GM18858 (cell line): Measurements from ENCODE around the gene RTP3.

ENCODE experiments used
- ATAC-seq: cut with Tn5 transposase; IDR thresholded peaks from one replicate; pipeline ENCODE4 v1.9.1; 2021; ENCODE audit not compliant: unreplicated experiment

RTP3 gene

DNA sequence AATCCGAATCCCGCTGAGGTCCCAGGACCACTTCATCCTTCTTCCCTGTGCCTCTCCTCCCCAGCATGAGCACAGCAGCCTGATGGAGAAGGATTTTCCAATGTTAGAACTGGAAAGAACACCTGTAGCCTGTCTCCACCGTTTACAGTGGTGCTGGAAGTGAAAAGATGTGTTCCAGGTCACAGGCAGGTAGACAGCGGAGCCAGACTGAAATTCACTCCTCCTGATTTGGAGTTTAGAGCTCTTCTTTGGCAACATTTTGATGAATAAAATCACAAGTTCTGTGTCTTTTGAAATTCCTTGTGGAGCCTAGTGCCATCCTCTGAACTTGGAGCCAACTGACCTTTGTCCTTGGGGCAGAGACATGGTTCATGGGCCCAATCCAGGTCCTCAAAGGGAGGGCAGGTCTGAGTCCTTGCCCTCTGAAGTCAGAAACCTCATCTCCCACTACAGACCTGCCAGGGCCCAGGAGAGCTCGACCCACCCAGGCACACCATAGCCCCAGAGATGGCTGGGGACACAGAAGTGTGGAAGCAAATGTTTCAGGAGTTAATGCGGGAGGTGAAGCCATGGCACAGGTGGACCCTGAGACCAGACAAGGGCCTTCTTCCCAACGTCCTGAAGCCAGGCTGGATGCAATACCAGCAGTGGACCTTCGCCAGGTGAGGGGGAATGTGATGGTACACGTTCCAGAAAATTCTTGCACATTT, at the start of gene RTP3:
Gene RTP3 (plus strand): TSS at position 421 of the 710 bp plus-strand sequence. CDS start 87 bp downstream, at position 508.
- no peak for ATAC-seq

DNA sequence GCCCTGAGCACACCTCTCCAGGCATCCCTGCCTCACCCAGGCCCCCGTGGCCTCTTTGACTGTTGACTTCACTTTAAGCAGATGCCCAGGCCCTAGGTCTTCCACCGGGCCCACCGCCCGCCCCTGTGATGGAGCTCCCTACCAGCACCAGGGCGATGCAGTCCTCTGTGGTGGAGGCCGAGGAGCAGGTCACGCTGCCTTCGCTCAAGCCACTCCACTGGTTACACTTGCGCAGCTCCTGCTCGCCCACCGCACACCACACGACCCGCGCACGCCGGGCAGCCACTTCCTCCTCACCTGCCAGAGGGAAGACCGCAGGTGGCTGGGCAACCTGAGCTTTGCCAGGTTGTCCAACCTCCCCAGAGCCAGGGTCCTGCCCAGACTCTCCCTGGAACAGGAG, 49.1 kb upstream of the RTP3 start:
- ATAC-seq = no peak

DNA sequence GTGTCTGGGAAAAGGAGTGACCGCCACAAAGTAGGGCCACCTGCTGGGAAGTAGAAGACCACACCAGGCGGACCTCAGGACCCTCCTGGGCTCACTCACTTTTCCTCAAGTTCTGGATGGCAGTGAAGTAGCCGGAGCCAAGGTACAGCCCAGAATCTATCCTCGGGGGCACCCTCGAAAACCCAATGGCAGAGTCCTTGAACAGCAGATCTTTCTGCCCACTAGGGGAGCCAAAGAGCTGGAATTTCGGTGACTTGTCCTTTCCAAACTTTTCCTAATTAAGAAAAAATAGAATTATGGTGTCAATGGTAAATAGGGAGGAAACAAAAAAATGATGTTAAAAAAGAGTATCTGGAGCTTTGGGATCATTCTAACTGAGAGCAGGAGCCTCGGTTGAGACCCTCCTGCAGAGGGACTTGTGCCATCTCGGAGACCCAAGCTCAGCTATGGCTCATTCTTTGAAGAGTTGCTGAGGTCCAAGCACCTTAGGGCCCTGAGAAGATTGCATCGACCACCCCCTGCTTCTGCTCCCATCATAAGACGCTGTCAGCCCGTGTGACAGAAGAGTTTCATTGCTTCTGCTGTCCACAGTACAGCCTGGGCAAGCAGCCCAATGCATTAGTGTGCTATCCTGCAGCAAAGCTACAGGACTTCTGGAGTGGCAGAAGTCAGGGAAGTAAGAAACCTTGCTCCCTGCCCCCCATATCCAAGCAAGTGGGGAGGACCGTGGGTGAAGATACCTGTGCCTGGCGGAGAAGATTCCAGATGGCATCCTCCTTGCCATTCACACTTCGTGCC, 47.8 kb upstream of the RTP3 start:
- no peak for ATAC-seq

DNA sequence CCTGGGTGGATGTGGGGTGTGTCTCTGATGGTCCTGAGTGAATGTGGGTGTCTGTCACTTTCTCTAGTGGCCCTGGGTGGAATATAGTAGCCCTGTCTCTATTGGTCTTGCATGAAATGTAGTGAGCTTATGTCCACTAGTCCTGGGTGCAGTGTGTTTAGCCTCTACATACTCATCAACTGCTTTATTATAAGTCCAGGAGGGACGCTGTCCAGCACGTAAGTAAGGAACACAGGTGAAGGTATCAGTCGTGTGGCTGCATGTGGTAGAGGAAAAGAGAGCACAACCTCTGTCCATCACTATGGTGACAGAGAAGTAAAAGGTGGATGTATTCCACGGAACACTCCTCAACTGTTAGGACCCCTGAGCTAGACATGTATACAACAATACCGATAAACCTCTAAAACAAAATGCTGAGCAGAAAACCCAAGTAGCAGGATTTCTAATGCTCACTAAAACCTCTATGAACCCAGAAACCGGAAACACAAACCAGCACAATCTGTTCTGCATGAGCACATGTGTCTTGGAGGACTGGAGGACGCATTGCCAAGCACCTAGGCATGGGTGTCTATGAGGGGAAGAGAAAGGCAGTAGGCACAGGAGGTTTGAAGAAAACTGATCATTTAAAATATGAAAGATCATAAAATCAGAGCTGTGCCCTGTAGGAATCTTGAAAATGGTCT, 44.1 kb upstream of the RTP3 start:
- ATAC-seq = no peak

DNA sequence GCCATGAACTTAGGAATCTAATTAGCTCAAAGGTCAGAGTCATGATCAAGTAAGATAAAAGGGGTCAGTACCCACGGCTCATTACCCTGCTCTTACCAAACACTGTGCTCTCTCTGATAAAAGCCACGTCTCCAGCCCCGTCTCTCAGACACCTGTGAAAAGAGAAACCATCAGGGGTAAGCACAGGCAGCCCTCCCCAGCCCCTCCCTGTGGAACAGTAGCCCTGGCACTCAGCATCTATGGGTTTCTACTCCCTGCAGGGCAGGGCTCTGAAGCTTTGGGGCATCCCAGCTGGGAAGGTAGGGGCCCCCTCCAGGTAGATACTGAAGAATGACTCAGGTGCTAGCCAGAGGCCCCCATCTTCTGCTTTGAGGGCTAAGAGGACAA, 43.6 kb upstream of the RTP3 start:
- no peak for ATAC-seq

DNA sequence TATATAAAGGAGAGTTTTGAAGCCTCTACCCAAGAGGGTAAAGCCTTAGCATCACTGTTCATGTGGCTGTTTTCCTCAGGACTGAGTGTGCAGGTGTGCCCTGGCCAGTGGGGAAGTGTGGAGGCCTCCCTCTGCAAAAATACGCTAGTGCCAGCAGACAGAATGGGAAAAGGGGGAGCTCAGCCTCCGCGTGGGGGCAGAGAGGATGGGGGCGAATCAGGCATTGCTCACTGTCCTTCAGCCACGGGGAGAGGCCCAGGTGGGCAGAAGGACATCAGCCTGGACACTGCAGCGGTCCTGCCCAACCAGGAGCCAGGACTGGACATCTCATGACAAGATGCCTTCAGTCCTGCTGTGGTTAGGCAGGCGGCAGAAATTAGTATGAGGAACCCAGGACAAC, 43.2 kb upstream of the RTP3 start:
- ATAC-seq = no peak

DNA sequence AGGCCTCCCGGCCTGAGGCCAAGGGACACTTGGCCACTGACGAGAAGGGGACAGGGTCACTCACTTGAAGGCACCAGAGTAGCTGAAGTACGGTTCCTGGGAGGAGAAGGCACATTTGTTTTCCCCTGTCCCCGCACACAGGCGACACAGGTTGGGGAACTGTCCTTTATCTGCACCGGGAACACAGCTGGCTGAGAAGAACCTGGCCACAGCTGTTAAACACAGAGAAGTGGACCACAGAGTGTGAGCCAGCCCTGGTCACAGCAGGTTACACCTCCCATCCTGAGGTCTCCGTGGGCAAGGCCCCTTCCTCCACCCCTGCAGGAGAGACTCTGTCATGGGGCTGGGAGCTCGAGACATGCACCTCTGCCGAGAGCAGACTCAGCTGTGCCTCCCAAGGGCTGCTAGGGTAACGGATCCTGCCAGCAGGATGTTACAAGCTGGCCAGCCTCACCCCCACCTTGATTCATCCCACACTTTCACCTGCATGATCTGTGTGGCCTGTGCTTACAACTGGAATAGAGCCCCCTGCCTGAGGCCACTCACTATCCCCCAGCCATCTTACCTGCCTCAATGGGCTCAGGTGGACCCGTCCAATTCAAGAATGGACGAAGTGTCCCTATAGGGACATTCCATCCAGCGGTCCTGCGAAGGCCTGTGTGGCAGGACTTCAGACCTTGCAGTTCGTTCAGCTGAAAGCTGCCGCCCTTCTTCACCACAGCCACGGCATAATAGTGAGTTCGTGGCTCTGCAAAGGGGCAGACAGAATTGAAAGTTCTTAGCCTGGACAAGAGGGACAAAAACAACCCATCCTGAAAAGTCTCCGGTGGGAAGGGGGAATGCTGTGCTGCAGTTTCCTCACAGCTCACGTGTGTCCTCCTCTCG, 42.3 kb upstream of the RTP3 start:
- no peak for ATAC-seq

DNA sequence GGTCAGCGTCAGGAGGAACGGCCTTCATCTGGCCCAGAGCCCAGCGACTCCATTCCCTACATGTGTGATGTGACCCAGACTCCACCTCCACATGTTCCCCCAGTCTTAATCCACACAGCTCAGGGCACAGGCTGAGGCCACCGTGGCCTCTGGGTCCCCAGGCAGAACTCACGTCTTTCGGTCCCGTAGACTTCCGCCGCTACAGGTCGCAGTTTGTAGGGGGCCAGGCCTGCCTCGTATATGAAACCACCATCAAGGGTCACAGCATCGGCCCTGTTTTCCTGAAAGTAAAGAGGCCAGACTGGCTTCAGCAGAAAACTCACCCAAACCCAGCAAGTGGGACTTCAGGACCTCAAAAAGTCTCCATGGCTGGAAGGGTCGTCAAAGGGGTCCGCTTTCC, 41.7 kb upstream of the RTP3 start:
- ATAC-seq = no peak

DNA sequence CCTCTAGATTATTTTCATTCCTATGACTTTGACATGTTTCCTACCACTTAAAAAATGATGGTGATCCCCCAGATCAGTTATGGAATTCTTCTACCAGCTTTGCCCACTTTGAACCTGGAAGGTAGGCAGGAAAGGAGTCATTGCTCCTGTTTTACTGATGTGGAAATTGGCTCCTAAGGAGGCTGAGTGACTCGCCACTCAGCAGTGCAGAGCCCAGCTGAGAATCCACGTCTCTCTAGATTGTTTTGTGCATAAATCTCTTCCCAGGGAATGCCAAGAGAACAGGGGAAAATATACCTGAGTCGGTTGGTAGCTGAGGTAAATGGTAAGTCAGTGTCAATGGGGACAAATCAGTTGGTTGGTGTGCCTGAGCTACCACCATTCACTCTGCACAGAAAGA, 37.7 kb upstream of the RTP3 start:
- no peak for ATAC-seq

DNA sequence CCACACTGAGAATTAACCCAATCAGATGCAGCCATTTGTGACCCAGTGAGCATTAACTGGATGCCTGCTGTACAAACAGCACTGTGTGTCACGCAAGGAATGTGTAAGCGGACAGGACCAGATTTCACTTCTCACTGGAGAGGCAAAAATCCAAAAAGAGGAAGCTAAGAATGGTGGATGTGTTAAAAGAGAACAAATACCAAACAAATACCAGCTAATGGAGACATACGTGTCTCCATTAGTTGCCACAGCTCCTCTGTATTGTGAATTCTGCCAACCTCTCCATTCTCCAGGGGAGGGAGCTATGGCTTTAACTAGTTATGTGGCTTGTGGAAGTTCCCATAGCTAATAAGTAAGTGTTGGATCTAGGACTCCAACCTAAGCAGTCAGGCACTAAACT, 35.7 kb upstream of the RTP3 start:
- ATAC-seq = no peak

DNA sequence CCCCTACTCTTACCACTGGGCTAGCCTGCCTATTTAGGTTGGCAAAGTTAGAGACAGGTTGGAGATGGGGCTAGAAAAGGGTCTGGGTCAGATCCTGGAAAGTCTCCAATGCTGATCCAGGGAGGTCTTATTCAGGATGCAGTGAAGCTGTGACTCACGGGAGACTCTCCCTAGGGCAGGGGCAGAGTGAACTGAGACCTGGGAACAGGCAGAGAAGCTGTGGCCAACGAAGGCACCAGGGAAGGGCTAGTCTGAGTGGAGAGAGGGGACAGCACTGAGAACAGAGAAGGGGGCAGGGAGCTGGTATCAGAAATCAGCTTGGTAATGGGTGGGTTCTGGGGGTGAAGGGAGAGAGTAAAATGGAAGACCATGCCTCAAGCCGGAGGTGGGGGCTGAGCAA, 35.3 kb upstream of the RTP3 start:
- ATAC-seq = no peak

DNA sequence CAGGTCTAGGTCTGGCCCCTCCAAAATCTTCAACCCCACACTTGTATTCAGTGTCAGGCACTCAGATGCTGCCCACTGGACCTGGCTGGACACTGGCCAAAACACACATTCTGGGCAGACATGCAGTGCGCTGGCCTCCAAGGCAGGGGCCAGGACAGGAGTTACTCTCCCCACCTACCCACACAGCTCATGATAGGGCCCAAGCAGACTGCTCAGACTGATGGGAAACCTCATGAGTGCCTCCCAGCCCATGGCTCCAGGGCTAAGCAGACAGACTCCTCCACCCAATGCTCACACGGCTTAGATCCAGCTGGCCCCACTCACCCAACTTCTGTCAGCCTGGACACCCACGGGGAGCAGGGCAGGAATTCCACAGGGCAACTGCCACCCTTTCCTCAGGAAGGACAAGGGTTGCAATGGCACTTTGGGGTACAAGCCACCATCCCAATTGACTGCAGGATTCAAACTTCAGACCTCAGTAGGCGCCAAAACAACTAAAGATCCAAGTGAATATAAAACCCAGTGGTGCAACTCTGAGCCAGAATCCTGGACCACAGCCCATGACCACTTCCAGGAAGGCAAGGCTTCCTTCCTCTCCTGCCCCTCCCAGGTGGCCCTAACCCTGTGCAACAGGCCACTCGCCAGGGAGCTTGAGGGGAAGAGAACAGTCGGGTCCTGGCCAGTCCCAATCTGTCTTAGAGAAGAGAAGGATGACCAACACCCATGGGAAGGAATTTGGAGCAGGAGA, 34.5 kb upstream of the RTP3 start:
- ATAC-seq = no peak

DNA sequence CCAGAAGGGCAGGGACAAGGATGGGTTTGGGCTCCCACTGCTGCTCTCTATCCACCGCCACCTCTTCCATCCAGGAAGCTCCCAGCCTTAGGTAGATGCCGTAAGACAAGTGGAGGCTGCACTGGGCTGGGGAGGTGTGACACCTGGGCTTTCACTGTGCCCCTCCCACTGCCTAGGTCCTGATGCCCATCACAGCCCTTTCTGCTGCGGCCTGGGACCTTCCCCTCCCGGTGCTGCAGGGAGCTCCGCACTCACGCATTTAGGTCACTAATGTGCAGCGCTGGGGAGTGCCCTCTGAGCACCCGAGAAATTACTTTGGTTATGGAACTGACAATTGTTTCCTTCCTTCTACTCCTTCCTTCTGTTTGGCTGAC, 33.9 kb upstream of the RTP3 start:
- no peak for ATAC-seq

DNA sequence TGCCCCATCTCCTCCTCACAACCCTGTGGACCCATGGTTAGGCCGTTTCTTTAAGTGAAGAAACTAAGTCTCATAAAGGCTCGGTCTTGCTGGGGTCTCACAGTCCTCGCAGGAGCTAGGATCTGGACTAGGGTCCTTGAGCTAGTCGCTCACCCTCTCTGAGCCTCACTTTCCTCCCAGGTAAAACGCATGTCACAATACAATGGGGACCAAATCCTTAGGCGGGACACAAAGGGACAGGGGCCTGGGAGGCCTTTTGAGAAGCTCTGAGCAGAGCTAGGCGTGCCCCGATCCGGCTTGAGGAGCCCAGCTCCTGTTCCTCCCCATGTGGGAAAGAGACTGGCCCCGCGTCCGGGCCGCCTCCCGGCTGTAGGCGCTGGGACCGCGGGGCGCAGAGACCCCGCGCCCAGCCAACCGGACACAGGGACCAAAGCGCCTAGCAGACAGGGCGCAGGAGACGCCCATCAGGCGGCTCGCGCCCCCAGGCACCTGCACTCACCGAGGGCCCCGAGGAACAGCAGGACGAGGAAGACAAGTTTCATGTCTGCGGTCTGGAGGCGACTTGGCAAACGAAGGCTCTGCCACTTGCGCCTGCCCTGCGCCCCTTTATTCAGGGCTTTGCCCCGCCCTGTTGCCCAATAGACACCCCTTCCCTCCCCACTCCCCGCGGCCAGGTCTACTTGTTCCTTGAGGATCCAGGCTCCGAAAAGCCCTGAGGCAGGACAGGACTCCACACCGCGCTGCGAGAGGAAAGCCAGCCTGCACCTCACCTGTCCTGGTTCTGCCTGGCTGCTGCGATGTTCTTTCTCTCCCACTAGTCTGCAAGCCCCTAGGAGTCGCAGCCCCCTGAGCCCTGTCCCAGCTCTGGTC, 33.2 kb upstream of the RTP3 start, which contains the start of gene LTF:
Gene LTF (minus strand): TSS at position 580 of the 870 bp plus-strand sequence. CDS start 38 bp downstream, at position 542.
- ATAC-seq = no peak

DNA sequence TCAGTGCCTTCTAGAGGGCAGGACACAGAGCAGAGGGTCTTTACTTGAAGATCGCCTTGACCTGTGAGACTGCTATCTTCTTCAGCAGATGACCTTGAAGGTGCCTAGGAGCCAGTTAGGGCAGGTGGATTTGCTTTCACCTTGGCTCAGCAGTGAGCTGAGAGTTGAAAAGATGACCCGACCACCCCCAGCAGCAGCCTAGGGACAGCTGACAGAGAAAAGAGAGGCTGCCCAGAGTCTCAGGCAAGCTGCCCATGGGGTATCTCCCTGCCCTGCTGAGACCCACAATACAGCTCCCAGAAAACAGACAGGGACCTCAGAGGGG, 32.6 kb upstream of the RTP3 start:
- ATAC-seq = no peak

DNA sequence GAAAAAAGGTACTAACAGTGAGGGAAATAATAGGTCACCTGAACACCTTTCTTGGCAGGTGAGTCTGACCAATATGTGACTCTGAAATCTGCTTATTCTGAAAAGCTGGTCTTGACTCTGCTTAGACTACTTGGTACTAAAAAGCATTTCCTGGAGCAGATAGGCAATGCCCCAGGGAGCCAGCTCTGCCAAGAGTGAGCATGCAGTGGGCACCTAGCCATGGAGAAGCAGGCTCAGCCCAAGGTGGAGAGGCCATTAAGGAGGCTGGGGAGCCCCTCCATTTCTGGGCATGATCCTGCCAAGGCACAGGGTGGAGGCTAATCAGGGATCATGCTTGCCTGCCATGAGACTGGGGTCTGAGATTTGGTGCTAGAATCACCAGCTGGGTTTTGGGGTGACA, 31.5 kb upstream of the RTP3 start:
- no peak for ATAC-seq

DNA sequence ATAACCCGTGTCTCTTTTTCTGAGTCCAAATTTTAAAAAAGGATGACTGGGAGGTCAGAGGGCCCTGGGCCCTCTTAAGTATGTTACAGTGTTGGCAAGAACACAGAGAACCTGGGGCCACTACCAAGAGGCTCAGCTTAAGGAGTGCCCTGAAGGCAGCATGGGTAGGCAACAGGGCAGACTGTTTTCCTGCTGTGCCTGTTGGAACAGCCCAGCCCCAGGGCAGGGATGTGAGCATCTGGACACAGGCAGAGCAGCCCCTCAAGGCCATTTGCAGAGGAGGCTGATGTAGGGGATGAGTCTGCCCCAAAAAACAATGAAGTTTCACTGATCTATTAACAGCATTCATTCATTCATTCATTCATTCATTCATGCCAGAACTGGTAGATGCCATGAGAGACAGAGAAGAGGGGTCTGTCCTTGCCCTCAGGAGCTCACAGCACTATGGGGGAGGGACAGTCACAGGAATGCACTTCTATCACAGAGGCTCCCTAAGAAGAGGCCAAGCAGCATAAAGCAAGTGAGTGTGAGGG, 30.8 kb upstream of the RTP3 start:
- ATAC-seq = no peak

DNA sequence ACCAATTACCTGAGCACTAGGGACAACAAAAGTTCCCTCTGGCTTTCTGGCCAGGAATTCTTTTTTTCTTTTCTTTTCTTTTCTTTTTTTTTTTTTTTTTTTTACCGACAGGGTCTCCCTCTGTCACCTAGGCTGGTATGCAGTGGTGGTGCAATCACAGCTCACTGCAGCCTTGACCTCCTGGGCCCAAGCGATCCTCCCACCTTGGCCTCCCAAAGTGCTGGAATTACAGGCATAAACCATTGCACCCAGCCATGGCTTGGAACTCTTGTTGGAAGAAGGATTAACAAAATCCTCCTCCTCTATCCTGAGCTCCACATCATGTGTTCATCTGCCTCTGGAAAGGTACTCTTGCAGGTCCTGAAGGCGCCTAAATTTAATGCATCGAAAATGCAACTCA, 30.2 kb upstream of the RTP3 start:
- no peak for ATAC-seq
